Measurements from ENCODE around the gene ZWILCH. TPM values are rescaled to one million over a fixed set of nuclear protein-coding genes. Genes with fewer than 3 reads are reported as not detected.
A peak's percentile ranks its signal among the peaks of the same experiment; 100 is the strongest.

ZWILCH gene
- total RNA-seq, 1 donor from 2014 or later, result 23.3 TPM

DNA sequence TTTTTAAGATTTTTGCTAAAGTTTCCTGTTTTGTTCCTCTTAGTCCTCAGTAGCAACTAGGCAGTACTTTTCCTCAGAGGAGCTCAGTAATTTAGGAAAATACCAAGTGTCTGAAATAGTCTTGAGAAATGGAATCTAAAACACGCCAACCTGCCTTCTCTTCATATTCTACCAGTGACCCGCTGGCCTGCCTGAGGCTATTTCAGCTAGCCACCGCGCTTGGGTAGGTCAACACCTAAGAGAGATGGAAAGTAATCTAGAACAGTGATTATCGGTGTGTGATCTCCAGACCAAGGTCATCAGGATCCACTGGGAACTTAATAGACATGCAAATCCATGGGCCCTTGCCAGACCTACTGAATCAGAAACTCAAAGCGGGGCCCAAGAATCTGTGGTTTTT, 53.1 kb downstream of the ZWILCH start:
- H3K4me1 Mint-ChIP-seq (ENCODE audit: low read depth), result no peaks in the 10 kb centered on the region
- H3K27ac Mint-ChIP-seq, result no peak overlapping the region
- TF ChIP-seq, protein P1, sequence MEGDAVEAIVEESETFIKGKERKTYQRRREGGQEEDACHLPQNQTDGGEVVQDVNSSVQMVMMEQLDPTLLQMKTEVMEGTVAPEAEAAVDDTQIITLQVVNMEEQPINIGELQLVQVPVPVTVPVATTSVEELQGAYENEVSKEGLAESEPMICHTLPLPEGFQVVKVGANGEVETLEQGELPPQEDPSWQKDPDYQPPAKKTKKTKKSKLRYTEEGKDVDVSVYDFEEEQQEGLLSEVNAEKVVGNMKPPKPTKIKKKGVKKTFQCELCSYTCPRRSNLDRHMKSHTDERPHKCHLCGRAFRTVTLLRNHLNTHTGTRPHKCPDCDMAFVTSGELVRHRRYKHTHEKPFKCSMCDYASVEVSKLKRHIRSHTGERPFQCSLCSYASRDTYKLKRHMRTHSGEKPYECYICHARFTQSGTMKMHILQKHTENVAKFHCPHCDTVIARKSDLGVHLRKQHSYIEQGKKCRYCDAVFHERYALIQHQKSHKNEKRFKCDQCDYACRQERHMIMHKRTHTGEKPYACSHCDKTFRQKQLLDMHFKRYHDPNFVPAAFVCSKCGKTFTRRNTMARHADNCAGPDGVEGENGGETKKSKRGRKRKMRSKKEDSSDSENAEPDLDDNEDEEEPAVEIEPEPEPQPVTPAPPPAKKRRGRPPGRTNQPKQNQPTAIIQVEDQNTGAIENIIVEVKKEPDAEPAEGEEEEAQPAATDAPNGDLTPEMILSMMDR (IDR thresholded peaks at IDR 0.05; ENCODE audit: unreplicated experiment), result no peak
- H3K4me3 Mint-ChIP-seq (ENCODE audit: low read depth), result no peak overlapping the region
- peaks cover 5% of the 10 kb centered on the region for H3K9me3 Mint-ChIP-seq (ENCODE audit: low read depth)
- DNase-seq (ENCODE audit: low spot score, unreplicated experiment), result no peak
- no peaks in the 10 kb centered on the region for H3K27me3 Mint-ChIP-seq
- H3K36me3 Mint-ChIP-seq (ENCODE audit: insufficient read depth), result no peaks in the 10 kb centered on the region

DNA sequence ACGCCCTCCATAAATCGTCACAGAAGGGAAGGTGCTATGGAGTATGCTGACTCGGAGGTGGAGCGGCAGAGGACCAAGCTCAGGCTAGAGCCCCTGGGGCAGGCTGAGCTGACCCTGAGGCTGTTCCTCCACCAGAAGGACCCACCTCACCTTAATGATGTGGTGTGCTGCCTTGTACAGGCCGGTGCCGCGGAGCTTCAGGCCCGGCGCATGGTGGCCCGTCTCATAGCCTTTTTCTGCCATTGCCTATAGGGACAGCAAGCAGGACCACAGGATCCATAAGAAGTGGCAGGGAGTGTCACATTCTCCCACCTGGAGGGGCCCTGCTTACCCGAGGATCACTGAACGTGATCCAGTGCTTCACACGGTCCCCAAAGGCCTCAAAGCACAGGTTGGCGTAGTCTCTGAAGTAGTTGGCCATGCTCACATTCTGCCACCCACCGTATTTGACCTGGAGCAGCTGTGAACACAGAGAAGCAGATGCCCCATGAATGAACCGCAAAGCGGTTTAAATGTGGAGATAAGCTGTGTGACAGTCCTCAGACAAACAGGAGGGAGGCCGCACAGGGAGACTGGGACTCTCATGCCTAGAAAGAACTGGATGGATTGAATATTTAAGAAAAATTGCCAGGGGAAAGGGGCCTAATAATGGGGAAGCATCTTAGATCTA, 55.9 kb downstream of the ZWILCH start:
- no peaks in the 10 kb centered on the region for H3K36me3 Mint-ChIP-seq (ENCODE audit: insufficient read depth)
- no peaks in the 10 kb centered on the region for H3K27me3 Mint-ChIP-seq
- peaks cover 5% of the 10 kb centered on the region for H3K4me1 Mint-ChIP-seq (ENCODE audit: low read depth)
- no peak for DNase-seq (ENCODE audit: low spot score, unreplicated experiment)
- no peak overlapping the region for H3K27ac Mint-ChIP-seq
- H3K4me3 Mint-ChIP-seq (ENCODE audit: low read depth), result no peak overlapping the region
- H3K9me3 Mint-ChIP-seq (ENCODE audit: low read depth), result no peaks in the 10 kb centered on the region
- TF ChIP-seq, protein P1 (IDR thresholded peaks at IDR 0.05; ENCODE audit: unreplicated experiment), result no peak

DNA sequence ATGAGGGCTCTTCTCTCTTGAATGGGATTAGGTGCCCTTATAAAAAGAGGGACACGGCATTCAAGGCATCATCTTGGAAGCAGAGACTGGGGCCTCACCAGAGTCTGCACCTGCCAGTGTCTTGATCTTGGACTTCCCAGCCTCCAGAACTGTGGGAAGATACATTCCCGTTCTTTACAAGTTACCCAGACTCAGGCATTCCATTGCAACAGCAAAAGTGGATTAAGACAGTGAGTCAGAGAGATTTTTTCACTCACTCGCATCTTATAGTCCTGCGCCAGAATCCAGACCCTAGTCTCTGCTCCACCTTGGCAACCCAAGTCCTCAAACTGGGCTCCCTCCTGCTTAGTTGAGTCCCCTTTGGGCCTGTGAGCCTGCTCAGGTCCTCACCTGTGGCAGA, 58.0 kb downstream of the ZWILCH start:
- TF ChIP-seq, protein P1 (IDR thresholded peaks at IDR 0.05; ENCODE audit: unreplicated experiment), result no peak
- H3K27me3 Mint-ChIP-seq, result no peaks in the 10 kb centered on the region

DNA sequence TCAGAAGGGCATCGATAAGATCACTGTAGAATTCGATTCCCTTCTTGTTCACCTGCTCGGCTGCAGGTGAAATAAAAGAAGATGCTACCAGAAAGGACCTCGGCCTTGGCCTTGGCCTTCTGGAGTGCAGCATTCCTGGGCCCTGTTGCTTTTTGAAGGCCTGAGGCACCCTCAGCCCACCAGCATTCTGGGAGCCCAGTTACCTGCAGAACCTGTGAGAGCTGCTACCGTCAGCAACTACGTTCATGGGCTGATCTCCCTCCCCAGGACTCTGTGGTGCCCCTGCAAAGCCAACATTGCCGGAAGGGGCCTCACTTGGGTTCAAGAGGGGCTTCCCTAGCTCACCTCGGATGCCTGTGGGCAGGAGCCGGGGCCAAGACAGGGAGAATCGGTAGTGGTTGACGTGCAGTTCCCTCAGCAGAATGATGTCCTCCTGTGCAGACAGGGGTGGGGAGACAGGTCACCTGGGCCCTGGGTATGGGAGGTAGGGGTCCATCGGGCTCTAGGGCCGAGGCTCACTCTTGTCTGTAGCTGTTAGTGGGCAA, 58.5 kb downstream of the ZWILCH start:
- DNase-seq (ENCODE audit: low spot score, unreplicated experiment), result no peak
- Mint-ChIP-seq H3K4me1 (ENCODE audit: low read depth) (peaks cover 14% of the 10 kb centered on the region), H3K4me3 (ENCODE audit: low read depth) (no peak overlapping the region), H3K9me3 (ENCODE audit: low read depth) (no peaks in the 10 kb centered on the region), H3K27ac (no peak overlapping the region), H3K27me3 (no peaks in the 10 kb centered on the region), H3K36me3 (ENCODE audit: insufficient read depth) (no peaks in the 10 kb centered on the region)
- TF ChIP-seq, protein P1 (IDR thresholded peaks at IDR 0.05; ENCODE audit: unreplicated experiment), result no peak

More for the DNA sequence above, 58.0 kb downstream of the ZWILCH start:
- Mint-ChIP-seq H3K27ac (no peak overlapping the region), H3K36me3 (ENCODE audit: insufficient read depth) (no peaks in the 10 kb centered on the region), H3K9me3 (ENCODE audit: low read depth) (no peaks in the 10 kb centered on the region), H3K4me3 (ENCODE audit: low read depth) (no peak overlapping the region), H3K4me1 (ENCODE audit: low read depth) (peaks cover 14% of the 10 kb centered on the region)
- no peak for DNase-seq (ENCODE audit: low spot score, unreplicated experiment)

DNA sequence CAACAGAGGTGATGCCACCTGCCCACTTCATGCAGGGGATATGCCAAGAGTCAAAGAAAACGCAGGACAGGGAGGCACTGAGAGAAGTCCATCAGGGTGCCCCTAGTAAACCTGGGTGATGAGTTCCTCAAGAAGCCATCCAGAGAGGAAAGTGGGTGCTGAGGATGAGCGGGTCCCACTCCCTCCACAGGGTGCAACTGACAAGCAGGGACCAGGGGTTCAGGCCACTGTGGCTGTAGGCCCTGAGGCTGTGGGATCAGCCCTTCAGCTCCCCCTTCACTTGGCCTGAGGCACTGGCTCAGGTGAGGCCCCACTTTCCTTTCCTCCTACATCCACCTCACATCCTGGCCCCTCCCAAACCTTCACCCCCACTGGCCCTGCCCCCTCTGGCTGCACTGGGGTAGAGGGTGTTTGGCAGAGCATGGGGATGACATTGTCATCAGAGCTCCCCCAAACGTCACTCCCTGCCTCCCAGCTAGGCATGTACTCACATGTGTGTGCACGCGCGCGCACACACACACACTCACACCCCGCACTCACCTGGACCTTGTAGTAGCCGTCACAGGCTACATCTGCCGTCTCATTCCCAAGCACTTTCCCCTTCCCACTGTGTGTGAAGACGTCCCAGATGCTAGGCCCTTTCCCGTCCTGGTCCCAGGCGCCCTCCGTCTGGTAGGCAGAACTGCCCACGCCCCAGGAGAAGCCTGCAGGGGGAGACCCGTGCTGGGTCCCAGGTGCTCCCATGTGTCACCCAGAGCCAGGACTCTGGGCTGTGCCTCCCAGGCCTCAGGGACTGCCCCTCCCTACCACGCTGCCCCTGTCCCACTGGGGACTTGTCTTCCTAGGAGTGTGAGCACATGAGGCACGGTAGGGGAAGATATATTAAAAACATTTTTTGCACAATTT, 59.3 kb downstream of the ZWILCH start:
- H3K4me1 Mint-ChIP-seq (ENCODE audit: low read depth), result peaks cover 14% of the 10 kb centered on the region
- TF ChIP-seq, protein P1 (IDR thresholded peaks at IDR 0.05; ENCODE audit: unreplicated experiment), result no peak
- DNase-seq (ENCODE audit: low spot score, unreplicated experiment), result no peak
- H3K4me3 Mint-ChIP-seq (ENCODE audit: low read depth), result no peak overlapping the region
- no peaks in the 10 kb centered on the region for H3K27me3 Mint-ChIP-seq
- peak overlapping the region; percentile 65 for H3K27ac Mint-ChIP-seq
- H3K36me3 Mint-ChIP-seq (ENCODE audit: insufficient read depth), result no peaks in the 10 kb centered on the region
- no peaks in the 10 kb centered on the region for H3K9me3 Mint-ChIP-seq (ENCODE audit: low read depth)

Measured in progenitor cell of endocrine pancreas (in vitro differentiated cells).